VCaP (cell line): ENCODE measurements around the gene PPP4R3A.

Source experiments
- H3K27ac ChIP-seq: fragments of 450-650 bp; 2 replicates; pipeline ENCODE4 v1.5.1; 2017
- CTCF ChIP-seq: fragments of 450-650 bp; conservative IDR thresholded peaks from 2 replicates; pipeline ENCODE4 v1.5.1; 2017; ENCODE audit warnings: mild to moderate bottlenecking, moderate library complexity

PPP4R3A gene

GRCh38 chr14:91417983-91418386 lies 92.1 kb downstream of the PPP4R3A start:
- peak overlapping the region; percentile 76 for H3K27ac ChIP-seq
- TF ChIP-seq CTCF: no peak

DNA sequence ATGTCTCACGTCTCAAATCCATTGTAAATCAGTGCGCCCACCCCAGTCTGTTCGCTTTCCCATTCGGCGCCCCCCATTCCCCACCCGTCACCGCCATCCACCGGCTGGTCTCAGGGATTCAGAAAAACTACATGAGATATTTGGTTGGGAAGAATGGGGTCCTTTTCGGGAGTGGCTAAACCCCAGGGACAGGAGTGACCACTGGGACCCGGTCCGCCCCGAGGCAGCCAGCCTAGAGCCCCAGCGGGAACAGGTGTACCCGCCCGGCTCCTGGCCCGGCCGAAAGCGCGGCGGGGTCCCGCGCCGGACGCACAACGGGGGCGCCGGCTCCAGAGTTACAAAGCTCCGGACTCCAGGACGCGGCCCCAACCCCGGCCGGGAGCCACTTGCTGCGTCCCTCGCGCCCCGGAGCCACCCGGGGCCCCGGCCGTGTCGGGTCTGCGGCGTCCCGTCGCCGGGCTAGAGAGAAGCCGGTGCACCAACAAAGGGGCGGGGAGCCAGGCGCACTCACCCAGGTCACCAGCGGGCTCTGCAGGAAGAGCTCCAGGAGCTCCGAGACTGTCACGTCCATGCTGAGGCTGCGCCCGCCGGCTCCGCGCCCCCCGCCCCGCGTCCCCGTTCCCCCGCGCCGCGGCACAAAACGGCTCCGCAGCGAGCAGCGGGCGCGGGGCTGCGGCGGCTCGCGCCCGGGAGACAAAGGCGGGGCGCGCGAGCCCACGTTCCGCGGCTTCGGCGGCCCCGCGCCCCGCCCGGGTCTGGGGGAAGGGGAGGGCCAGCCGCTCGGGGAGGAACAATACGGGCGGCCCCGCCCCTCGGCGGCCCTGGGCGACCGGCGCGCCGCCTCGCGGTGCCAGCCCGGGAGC lies 92.8 kb downstream of the PPP4R3A start, which contains the start of gene CCDC88C:
Gene CCDC88C, minus strand, starts transcription at position 701 of the 863 bp plus-strand sequence. Its CDS starts 130 bp downstream, at position 571.
- no peak for TF ChIP-seq CTCF
- peak within 1 kb of the TSS; percentile 76 for H3K27ac ChIP-seq

DNA sequence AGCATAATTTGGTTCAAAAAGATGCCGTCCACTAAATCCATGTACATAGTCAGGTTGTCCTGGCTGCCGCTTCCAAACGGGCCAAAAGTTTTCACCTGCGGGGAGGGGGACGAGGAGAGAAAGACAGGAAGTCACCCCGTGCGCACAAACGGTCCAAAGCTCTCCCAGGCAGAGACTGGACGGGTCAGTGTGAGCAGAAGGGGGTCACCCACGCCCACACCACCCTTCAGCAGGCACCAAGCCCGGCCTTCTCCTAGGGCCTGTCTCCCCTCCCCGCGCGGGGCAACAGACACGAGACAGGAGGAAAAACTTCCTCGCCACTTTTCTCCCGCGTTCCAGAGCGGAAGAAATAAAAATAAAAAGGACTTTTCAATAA lies 93.4 kb downstream of the PPP4R3A start:
- no peak for TF ChIP-seq CTCF
- H3K27ac ChIP-seq: peak overlapping the region; percentile 76

- H3K27ac ChIP-seq: peak overlapping the region; percentile 76
- TF ChIP-seq CTCF: no peak
These were observed 94.0 kb downstream of the PPP4R3A start for GRCh38 chr14:91415794-91416743.

- no peak for TF ChIP-seq CTCF
These were observed 95.7 kb downstream of the PPP4R3A start for GRCh38 chr14:91414475-91414833.

DNA sequence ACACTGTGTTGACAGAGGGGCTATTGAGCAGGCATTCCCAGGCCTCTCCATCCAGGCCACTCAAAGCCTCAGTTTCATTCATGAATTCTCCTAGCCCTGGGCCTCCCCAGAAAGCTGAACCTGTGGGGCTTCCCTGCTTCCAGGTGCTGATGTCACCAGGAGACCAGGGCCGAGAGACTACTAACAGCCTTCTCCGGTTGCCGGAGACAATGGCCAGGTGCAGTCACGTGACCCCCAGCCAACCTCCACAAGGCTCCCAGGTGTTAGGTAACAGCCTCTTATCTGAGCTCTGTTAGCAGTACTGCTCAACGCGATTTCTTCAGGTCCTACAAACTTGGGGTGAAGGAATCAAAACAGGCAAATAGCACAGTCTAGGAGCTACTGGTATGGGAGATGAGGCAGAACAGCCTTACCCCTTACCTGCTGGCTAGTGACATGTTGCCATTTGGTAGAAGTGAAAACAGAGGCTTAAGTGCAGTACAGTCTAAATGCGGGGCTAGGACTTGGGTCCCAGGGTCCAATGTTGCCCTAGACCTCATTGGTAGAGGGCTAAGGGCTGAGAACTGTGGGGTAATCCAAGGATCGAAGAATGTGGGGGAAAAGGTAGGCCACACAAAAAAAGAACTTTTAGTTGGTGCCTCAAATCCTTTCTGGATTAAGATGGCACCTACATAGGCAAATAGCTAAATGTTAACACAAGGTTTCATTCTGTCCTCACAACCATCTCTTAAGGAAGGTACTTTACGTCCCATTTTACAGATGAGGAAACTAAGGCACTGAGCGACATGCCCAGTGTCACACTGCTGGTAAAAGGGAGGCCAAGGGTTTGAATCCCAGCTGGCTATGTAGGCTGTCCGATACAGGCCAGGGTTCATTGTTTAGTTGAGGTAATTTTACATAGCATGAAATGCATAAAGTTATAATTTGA lies 96.3 kb downstream of the PPP4R3A start:
- H3K27ac ChIP-seq: no peak overlapping the region
- TF ChIP-seq CTCF: no peak

More at GRCh38 chr14:91414475-91414833, 95.7 kb downstream of the PPP4R3A start:
- no peak overlapping the region for H3K27ac ChIP-seq
